HFF-Myc (cell line): ENCODE measurements around the gene TLR8.
"Not testable (repeated sequence)": the region's sequence is repeated elsewhere in the genome, so short reads cannot be mapped to it uniquely, and the experiment has no call there.

Experiments
- DNase-seq: peaks from one replicate; pipeline ENCODE4 v3.0.0-alpha.2; 2011; ENCODE audit warnings: low read depth; ENCODE audit errors: extremely low read depth
- H3K4me3 ChIP-seq: replicated peaks from 2 replicates; pipeline ENCODE4 v1.5.1; 2011; ENCODE audit warnings: low read depth, mild to moderate bottlenecking, control low read depth, low read length
- CTCF ChIP-seq: IDR thresholded peaks from 2 replicates; pipeline ENCODE4 v1.5.1; 2012; ENCODE audit warnings: mild to moderate bottlenecking, low read depth, low read length, control low read depth; ENCODE audit errors: missing control alignments

The TLR8 gene

GRCh38 chrX:12958461-12958860, 52.0 kb downstream of the TLR8 start:
- no peak overlapping the region for H3K4me3 ChIP-seq
- no peak for DNase-seq
- TF ChIP-seq CTCF, result no peak

GRCh38 chrX:12961196-12961718, 54.8 kb downstream of the TLR8 start:
- no peak for DNase-seq
- H3K4me3 ChIP-seq, result no peak overlapping the region
- TF ChIP-seq CTCF, result no peak

- H3K4me3 ChIP-seq, result no peak overlapping the region
- no peak for TF ChIP-seq CTCF
- DNase-seq, result no peak
Measured at GRCh38 chrX:12962041-12962504, 55.7 kb downstream of the TLR8 start.

GRCh38 chrX:12963210-12963850, 56.9 kb downstream of the TLR8 start:
- H3K4me3 ChIP-seq, DNase-seq: not testable (repeated sequence)

GRCh38 chrX:12965131-12965940, 58.9 kb downstream of the TLR8 start:
- DNase-seq, result no peak
- H3K4me3 ChIP-seq, result no peak overlapping the region
- TF ChIP-seq CTCF, result no peak

- no peak for DNase-seq
- no peak for TF ChIP-seq CTCF
- H3K4me3 ChIP-seq, result no peak overlapping the region
Measured at GRCh38 chrX:12966151-12966550, 59.7 kb downstream of the TLR8 start.

- no peak for TF ChIP-seq CTCF
- DNase-seq, result no peak
- H3K4me3 ChIP-seq, result no peak overlapping the region
Measured at GRCh38 chrX:12967711-12968465, 61.5 kb downstream of the TLR8 start.
